NB4 (cell line): ENCODE results near the gene ARMC3.
"Not testable (repeated sequence)": the region's sequence is repeated elsewhere in the genome, so short reads cannot be mapped to it uniquely, and the experiment has no call there.

Source experiments
- DNase-seq: peaks from one replicate; pipeline ENCODE4 v3.0.0; 2010; ENCODE audit warnings: low read depth
- H3K4me3 ChIP-seq: one replicate; pipeline ENCODE4 v1.5.1; 2011; ENCODE audit warnings: mild to moderate bottlenecking, low read depth, low read length, moderate library complexity
- MYC ChIP-seq: IDR thresholded peaks from 2 replicates; pipeline ENCODE4 v1.6.1; 2011; ENCODE audit warnings: low read depth, low read length
- POLR2A ChIP-seq: IDR thresholded peaks from 2 replicates; pipeline ENCODE4 v1.6.1; 2011; ENCODE audit warnings: mild to moderate bottlenecking; ENCODE audit not compliant: insufficient read length; ENCODE audit errors: extremely low read depth
- TF ChIP-seq, protein P1 (sequence below): IDR thresholded peaks from one replicate; pipeline ENCODE4 v1.5.1; 2012; ENCODE audit warnings: low read depth, low read length
- TF ChIP-seq, protein P2 (sequence below): IDR thresholded peaks from 2 replicates; pipeline ENCODE4 v1.6.1; 2011; ENCODE audit warnings: low read depth, low read length

The ARMC3 gene

DNA sequence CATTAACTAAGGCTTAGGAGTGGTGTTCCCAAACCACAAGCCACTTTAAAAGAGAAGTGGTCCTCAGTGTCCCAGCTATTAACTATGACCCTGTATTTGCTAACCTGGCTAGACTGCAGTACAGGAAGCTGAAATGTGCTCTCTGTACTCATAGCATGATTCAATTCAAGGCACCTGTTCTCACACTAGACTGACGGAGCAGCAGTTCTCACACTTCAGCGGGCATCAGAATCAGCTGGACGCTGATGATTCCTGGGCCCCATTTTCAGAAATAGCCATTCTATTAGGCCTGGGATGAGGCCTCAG, 143.0 kb downstream of the ARMC3 start:
- TF ChIP-seq, protein P1, sequence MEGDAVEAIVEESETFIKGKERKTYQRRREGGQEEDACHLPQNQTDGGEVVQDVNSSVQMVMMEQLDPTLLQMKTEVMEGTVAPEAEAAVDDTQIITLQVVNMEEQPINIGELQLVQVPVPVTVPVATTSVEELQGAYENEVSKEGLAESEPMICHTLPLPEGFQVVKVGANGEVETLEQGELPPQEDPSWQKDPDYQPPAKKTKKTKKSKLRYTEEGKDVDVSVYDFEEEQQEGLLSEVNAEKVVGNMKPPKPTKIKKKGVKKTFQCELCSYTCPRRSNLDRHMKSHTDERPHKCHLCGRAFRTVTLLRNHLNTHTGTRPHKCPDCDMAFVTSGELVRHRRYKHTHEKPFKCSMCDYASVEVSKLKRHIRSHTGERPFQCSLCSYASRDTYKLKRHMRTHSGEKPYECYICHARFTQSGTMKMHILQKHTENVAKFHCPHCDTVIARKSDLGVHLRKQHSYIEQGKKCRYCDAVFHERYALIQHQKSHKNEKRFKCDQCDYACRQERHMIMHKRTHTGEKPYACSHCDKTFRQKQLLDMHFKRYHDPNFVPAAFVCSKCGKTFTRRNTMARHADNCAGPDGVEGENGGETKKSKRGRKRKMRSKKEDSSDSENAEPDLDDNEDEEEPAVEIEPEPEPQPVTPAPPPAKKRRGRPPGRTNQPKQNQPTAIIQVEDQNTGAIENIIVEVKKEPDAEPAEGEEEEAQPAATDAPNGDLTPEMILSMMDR, result no peak
- TF ChIP-seq POLR2A (no peak), MYC (no peak)
- TF ChIP-seq, protein P2, sequence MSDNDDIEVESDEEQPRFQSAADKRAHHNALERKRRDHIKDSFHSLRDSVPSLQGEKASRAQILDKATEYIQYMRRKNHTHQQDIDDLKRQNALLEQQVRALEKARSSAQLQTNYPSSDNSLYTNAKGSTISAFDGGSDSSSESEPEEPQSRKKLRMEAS, result no peak
- DNase-seq, result no peak
- no peak overlapping the region for H3K4me3 ChIP-seq

DNA sequence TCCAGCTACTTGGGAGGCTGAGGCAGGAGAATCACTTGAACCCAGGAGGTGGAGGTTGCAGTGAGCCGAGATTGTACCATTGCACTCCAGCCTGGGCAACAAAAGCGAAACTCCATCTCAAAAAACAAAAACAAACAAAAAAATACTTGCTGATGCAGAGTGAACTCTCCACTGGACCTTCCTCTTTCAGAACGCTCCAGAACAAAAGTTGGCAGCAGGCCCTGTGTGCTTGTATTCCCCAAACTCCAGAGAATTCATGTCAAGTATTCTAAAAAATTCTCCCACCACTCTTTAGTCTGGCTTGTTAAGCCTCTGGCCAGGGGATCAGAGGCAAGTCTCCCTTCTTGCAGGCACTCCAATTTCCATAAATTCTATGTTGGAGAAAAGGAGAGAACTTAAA, 144.7 kb downstream of the ARMC3 start:
- not testable (repeated sequence) for H3K4me3 ChIP-seq, DNase-seq

DNA sequence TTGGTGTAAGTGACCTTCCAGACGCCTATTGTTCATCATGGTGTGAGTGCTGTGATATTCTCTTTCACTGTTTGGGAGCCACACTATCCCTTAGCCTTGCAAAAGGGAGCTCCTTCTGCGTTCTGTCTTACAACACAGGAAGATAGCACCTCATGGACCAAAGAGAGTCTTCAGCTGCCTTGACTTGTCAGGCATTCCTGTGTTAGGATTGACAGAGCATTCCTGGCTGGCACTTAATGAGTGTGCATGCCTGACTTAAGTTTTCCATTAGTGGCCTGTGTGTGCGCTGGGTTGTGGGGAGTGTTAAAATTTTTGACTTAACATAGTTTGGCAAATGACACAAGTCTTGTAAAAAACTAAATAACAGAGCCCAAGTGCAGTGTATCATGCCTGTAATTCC, 145.7 kb downstream of the ARMC3 start:
- H3K4me3 ChIP-seq, result no peak overlapping the region
- TF ChIP-seq, protein P1, result no peak
- TF ChIP-seq, protein P2, result no peak
- no peak for TF ChIP-seq POLR2A
- no peak for TF ChIP-seq MYC
- no peak for DNase-seq

DNA sequence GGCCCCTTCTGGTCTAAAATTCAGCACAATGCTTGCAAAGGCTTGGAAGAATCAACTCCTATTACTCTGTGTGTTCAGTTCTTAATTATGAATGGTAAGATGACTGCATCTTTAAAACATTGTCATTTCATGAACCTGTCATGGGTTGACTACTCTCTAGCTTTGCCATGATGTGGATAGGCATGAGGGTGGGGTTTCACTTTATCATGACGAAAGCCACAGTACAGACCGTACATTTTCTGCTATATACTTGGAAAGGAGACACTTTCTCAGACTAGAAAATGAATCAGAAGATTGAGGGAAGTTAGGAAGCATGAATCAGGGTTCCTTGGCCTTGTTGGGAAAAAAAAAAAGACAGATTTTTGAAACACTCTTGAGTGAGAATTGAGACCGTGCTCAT, 147.8 kb downstream of the ARMC3 start:
- H3K4me3 ChIP-seq, result no peak overlapping the region
- no peak for DNase-seq
- TF ChIP-seq, protein P1, result no peak
- TF ChIP-seq, protein P2, result no peak
- TF ChIP-seq MYC (no peak), POLR2A (no peak)

DNA sequence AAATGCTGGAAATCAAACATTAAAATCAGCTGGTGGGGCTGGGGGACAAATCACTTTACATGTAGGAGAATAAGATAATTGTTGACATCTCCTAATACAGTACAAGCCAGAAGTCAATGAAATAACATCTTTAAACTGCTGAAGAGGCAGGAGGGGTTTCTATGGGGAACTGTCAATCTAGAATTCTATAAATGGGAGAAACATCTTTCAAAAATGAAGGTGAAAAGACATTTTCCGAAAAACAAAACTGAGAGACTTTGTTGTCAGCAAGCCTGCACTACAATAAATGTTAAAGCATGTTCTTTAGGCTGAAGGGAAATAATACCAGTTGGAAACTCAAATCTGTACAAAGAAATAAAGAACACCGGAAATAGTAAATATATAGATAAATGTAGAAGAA, 150.3 kb downstream of the ARMC3 start:
- H3K4me3 ChIP-seq, result no peak overlapping the region
- no peak for DNase-seq
- TF ChIP-seq, protein P2, result no peak
- TF ChIP-seq, protein P1, result no peak
- no peak for TF ChIP-seq MYC
- no peak for TF ChIP-seq POLR2A

DNA sequence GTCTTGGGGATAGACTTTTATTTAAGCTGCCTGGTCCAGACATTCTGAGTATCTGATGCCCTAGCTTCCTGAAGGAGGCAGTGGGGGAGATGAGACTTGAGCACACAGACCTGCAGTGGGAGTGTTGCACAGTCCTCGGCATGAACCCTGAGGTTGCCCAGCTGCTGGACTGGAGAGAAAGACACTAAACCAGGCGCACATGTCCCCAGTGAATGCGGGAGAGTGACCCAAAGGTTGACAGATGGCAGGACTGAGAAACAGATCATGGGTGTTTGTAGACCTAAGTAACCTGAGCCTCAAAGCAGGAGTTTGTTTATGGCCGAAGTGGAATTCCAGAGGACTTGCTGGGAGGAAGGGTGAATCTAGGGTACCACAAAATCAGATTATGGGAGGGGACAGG, 151.8 kb downstream of the ARMC3 start:
- H3K4me3 ChIP-seq, result no peak overlapping the region
- DNase-seq, result no peak
- TF ChIP-seq POLR2A (no peak), MYC (no peak)
- TF ChIP-seq, protein P2, result no peak
- TF ChIP-seq, protein P1, result no peak
